Breast epithelium (tissue), 4 donors: ENCODE measurements around the gene STARD10. TPM values are rescaled to one million over a fixed set of nuclear protein-coding genes. Genes with fewer than 3 reads are reported as not detected.

Source experiments
- DNase-seq, 2 donors: peaks; one replicate each; pipeline ENCODE4 v3.0.0-alpha.2; 2019; ENCODE audit warnings: low spot score in 2 of 2
- H3K27ac ChIP-seq, 2 donors: fragments of 200-600 bp; sonication (generic) in 1 of 2; one replicate each; pipeline ENCODE4 v1.5.1; 2016 to 2019; ENCODE audit warnings: mild to moderate bottlenecking in 1 of 2
- H3K27me3 ChIP-seq, 2 donors: fragments of 200-600 bp; sonication (generic) in 1 of 2; one replicate each; pipeline versions ENCODE4 v1.5.1 to v1.6.0; 2017 to 2019; ENCODE audit warnings: control low read depth in 1 of 2, mild to moderate bottlenecking in 1 of 2
- H3K36me3 ChIP-seq: fragments of 200-600 bp; one replicate; pipeline ENCODE4 v1.5.1; 2019
- H3K4me1 ChIP-seq, 2 donors: fragments of 200-600 bp; sonication (generic); one replicate each; pipeline ENCODE4 v1.5.1; 2016 to 2019; ENCODE audit warnings: control low read depth in 1 of 2
- H3K4me3 ChIP-seq, 3 donors: fragments of 200-600 bp; sonication (generic); 1 replicate in 2 of 3; 2 replicates in 1 of 3; pipeline ENCODE4 v1.5.1; 2016 to 2019; ENCODE audit warnings: mild to moderate bottlenecking in 3 of 3, moderate library complexity in 2 of 3
- H3K9me3 ChIP-seq, 2 donors: fragments of 200-600 bp; sonication (generic) in 1 of 2; one replicate each; pipeline ENCODE4 v1.5.1; 2016 to 2019; ENCODE audit warnings: control low read depth in 1 of 2
- CTCF ChIP-seq, 3 donors: fragments of 450-650 bp; IDR thresholded peaks; one replicate each; pipeline ENCODE4 v1.5.1; 2016 to 2017; ENCODE audit warnings: antibody characterized with exemption in 3 of 3, mild to moderate bottlenecking in 3 of 3, moderate library complexity in 3 of 3
- POLR2A ChIP-seq: fragments of 450-650 bp; IDR thresholded peaks from one replicate; pipeline ENCODE4 v1.6.1; 2016; ENCODE audit warnings: antibody characterized with exemption, mild to moderate bottlenecking, moderate library complexity
- POLR2AphosphoS5 ChIP-seq, 3 donors: sonication (generic); formaldehyde crosslinking; IDR thresholded peaks; one replicate each; pipeline ENCODE4 v1.6.1; 2017; ENCODE audit warnings: antibody characterized with exemption in 3 of 3
- intact Hi-C: fragments of 100-400 bp; cut with DNase I; formaldehyde crosslinking; loops from one replicate; pipeline ENCODE4 v1.15.1; 2023; ENCODE audit warnings: low total_unique reads
- total RNA-seq, 3 donors: library from RNA; depleted of rRNA; stranded (reverse); fragments of >200 nt; gene quantifications; one replicate each; pipeline ENCODE4 v1.1.0, GENCODE V29; 2016

Gene STARD10
- total RNA-seq, 3 donors from 2014 or later: 20.6 to 117 (median 93.7) TPM

GRCh38 chr11:72767203-72768062, 26.4 kb downstream of the STARD10 start:
- DNase-seq: no peak
- H3K36me3 ChIP-seq: no peaks in the 10 kb centered on the region
- H3K27me3 ChIP-seq: no peaks in the 10 kb centered on the region
- intact Hi-C loops: no loop called here
- no peak overlapping the region for H3K27ac ChIP-seq
- H3K4me3 ChIP-seq: no peak overlapping the region
- TF ChIP-seq CTCF (IDR thresholded peaks at IDR 0.05) (no peak), POLR2AphosphoS5 (IDR thresholded peaks at IDR 0.05) (no peak), POLR2A (no peak)
- H3K4me1 ChIP-seq: no peaks in the 10 kb centered on the region
- H3K9me3 ChIP-seq: no peaks in the 10 kb centered on the region

- no peaks in the 10 kb centered on the region for H3K27me3 ChIP-seq
- H3K4me3 ChIP-seq: no peak overlapping the region
- no peak overlapping the region for H3K27ac ChIP-seq
- no peaks in the 10 kb centered on the region for H3K4me1 ChIP-seq
- TF ChIP-seq POLR2AphosphoS5 (IDR thresholded peaks at IDR 0.05) (no peak), POLR2A (no peak), CTCF (IDR thresholded peaks at IDR 0.05) (no peak)
- no peaks in the 10 kb centered on the region for H3K9me3 ChIP-seq
- no peak for DNase-seq
- no peaks in the 10 kb centered on the region for H3K36me3 ChIP-seq
- intact Hi-C loops: no loop called here
Measured at GRCh38 chr11:72766152-72766902, 27.5 kb downstream of the STARD10 start.

- intact Hi-C loops: no loop called here
- DNase-seq: no peak
- Histone ChIP-seq H3K27ac (no peak overlapping the region), H3K36me3 (no peaks in the 10 kb centered on the region), H3K4me1 (no peaks in the 10 kb centered on the region), H3K27me3 (no peaks in the 10 kb centered on the region), H3K4me3 (no peak overlapping the region), H3K9me3 (no peaks in the 10 kb centered on the region)
- TF ChIP-seq CTCF (IDR thresholded peaks at IDR 0.05) (no peak), POLR2A (no peak)
Measured at GRCh38 chr11:72764503-72764902, 29.3 kb downstream of the STARD10 start.

- H3K27ac ChIP-seq: no peak overlapping the region
- no peak for TF ChIP-seq POLR2A
- TF ChIP-seq POLR2AphosphoS5 (IDR thresholded peaks at IDR 0.05): no peak
- TF ChIP-seq CTCF (IDR thresholded peaks at IDR 0.05): no peak
- intact Hi-C loops: no loop called here
Measured at GRCh38 chr11:72763823-72764222, 30.0 kb downstream of the STARD10 start.

GRCh38 chr11:72762641-72763304, 31.1 kb downstream of the STARD10 start:
- no peaks in the 10 kb centered on the region for H3K9me3 ChIP-seq
- no peaks in the 10 kb centered on the region for H3K4me1 ChIP-seq
- H3K36me3 ChIP-seq: no peaks in the 10 kb centered on the region
- H3K4me3 ChIP-seq: no peak overlapping the region
- H3K27me3 ChIP-seq: no peaks in the 10 kb centered on the region
- TF ChIP-seq POLR2AphosphoS5 (IDR thresholded peaks at IDR 0.05) (no peak), CTCF (IDR thresholded peaks at IDR 0.05) (no peak), POLR2A (no peak)
- H3K27ac ChIP-seq: no peak overlapping the region
- intact Hi-C loops: no loop called here
- no peak for DNase-seq

More at GRCh38 chr11:72763823-72764222, 30.0 kb downstream of the STARD10 start:
- H3K4me1 ChIP-seq: no peaks in the 10 kb centered on the region
- H3K4me3 ChIP-seq: no peak overlapping the region
- no peaks in the 10 kb centered on the region for H3K9me3 ChIP-seq
- H3K36me3 ChIP-seq: no peaks in the 10 kb centered on the region
- no peak for DNase-seq
- H3K27me3 ChIP-seq: no peaks in the 10 kb centered on the region
